ENCODE measurements around the gene ASF1B.
"Not testable (repeated sequence)": the region's sequence is repeated elsewhere in the genome, so short reads cannot be mapped to it uniquely, and the experiment has no call there.

ASF1B gene

GRCh38 chr19:14136509-14137281 lies at the start of gene ASF1B:
Gene ASF1B (minus strand): TSS chr19:14136589. CDS start chr19:14136456, 133 bp downstream.
- DNase-seq, result peak; percentile 100

GRCh38 chr19:14185691-14186090 lies 49.3 kb upstream of the ASF1B start:
- DNase-seq, result not testable (repeated sequence)

GRCh38 chr19:14185158-14185557 lies 48.8 kb upstream of the ASF1B start:
- DNase-seq, result no peak

GRCh38 chr19:14183741-14184350 lies 47.5 kb upstream of the ASF1B start:
- DNase-seq, result peak in 1 of 2 experiments; percentile 34

- DNase-seq, result no peak
Observed at GRCh38 chr19:14182476-14182875, 46.1 kb upstream of the ASF1B start.

GRCh38 chr19:14181906-14182305 lies 45.5 kb upstream of the ASF1B start:
- no peak for DNase-seq

- not testable (repeated sequence) for DNase-seq
Observed at GRCh38 chr19:14181199-14181598, 44.8 kb upstream of the ASF1B start.

- DNase-seq, result no peak
Observed at GRCh38 chr19:14177496-14178074, 41.2 kb upstream of the ASF1B start.

GRCh38 chr19:14175351-14175792 lies 39.0 kb upstream of the ASF1B start:
- no peak for DNase-seq

- DNase-seq, result no peak
Observed at GRCh38 chr19:14174883-14175282, 38.5 kb upstream of the ASF1B start.

GRCh38 chr19:14168993-14169392 lies 32.6 kb upstream of the ASF1B start:
- DNase-seq, result no peak

GRCh38 chr19:14168259-14168972 lies 32.0 kb upstream of the ASF1B start:
- no peak for DNase-seq

- no peak for DNase-seq
Observed at GRCh38 chr19:14167576-14168138, 31.3 kb upstream of the ASF1B start.

- no peak for DNase-seq
Observed at GRCh38 chr19:14166999-14167575, 30.7 kb upstream of the ASF1B start.

GRCh38 chr19:14165990-14166830 lies 29.8 kb upstream of the ASF1B start:
- DNase-seq, result no peak

- DNase-seq, result no peak
Observed at GRCh38 chr19:14164724-14165493, 28.5 kb upstream of the ASF1B start.

GRCh38 chr19:14164082-14164481 lies 27.7 kb upstream of the ASF1B start:
- no peak for DNase-seq

GRCh38 chr19:14162871-14163297 lies 26.5 kb upstream of the ASF1B start:
- no peak for DNase-seq

- DNase-seq, result no peak
Observed at GRCh38 chr19:14161305-14161704, 24.9 kb upstream of the ASF1B start.

- no peak for DNase-seq
Observed at GRCh38 chr19:14160017-14160703, 23.8 kb upstream of the ASF1B start.

Data from NCI-H2081 (cell line).